ENCODE measurements around the gene SLN. TPM values are rescaled to one million over a fixed set of nuclear protein-coding genes. Genes with fewer than 3 reads are reported as not detected.

Gene SLN
- total RNA-seq, 1 experiment from 2014 or later = not detected

- DNase-seq (ENCODE audit: low read depth) = no peak
Observed at GRCh38 chr11:107719557-107720302, 7.9 kb upstream of the SLN start.

DNA sequence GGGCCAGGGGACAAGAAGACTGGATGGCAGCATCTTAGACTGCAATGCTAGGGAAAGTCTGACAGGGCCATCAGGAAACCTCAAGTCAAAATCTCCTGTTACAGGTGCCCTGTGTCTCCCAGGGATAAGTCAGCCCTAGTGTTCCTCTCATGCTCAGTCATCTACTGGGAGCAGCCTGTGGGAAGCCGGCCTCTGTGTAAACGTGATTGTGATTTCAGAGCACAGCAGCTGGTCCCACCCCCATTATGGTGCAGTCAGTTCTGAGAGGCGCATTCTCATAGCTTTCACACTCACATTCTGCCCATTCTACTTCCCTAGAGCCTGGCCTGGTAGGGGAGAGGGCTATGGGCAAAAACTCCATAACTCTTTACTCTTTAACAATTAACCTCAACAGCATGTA, 7.2 kb upstream of the SLN start:
- DNase-seq (ENCODE audit: low read depth) = no peak

DNA sequence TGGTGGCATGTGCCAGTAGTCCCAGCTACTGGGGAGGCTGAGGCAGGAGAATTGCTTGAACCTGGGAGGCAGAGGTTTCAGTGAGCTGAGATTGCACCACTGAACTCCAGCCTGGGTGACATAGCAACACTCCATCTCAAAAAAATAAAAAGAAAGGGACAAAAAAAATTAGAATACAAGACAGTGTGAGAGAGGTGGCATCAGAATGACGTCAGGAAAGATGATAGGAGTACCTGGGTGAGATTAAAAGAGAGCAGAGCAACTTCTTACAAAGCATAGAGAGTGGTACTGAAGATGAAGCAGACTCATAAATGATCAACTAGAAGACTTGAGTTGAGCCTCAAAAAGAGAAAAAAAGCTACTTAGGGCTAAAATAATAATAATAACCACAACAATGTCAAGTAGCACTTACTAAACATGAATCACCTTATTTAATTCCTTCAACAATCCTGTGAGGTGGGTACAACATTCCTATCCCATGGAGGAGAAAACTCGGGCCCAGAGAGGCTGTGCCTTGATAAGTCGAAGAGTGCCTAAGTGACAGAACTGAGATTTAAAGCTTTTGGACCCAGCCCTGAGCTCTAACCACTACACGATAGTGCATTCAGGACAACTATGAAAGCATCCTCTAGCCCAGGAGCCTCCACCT, 5.2 kb upstream of the SLN start:
- DNase-seq (ENCODE audit: low read depth) = peak; percentile 47

DNA sequence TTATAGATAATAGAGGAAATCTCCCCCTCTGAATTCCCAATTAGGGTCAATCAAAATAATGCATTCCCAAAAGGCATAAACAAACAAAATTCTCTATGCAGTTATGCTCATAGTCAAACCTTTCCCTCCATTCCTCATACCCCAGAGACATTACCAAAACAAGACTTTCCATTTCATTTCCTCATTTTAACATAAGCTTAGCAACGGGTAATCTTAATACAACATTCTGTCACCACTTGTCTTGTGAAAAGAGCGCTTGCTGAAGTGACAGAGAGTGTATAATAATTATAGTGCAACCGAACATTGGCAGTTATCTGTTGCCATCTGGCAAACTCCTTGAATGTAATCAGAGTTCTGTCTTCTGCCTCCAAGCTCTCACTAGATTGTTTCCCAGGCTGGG, 1.2 kb upstream of the SLN start:
- DNase-seq (ENCODE audit: low read depth) = no peak

DNA sequence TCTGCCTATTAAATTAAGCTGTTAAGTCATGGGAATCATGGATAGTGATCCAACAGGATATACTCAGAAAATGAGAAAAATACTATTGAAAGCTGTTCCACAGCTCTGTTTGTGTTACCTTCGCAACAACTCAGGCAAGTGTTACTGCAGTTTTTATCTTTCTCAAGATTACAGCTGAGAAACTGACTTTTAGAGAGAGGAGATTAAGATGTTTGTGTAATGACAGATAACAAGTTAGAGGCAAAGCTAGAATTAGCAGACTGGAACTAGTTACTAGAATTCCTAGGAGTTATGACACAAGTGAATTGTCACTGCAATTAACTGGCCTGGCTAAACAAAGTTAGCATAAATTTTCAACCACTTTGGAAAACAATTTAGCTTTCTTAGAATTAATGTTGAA, 1.6 kb downstream of the SLN start:
- DNase-seq (ENCODE audit: low read depth) = no peak

DNA sequence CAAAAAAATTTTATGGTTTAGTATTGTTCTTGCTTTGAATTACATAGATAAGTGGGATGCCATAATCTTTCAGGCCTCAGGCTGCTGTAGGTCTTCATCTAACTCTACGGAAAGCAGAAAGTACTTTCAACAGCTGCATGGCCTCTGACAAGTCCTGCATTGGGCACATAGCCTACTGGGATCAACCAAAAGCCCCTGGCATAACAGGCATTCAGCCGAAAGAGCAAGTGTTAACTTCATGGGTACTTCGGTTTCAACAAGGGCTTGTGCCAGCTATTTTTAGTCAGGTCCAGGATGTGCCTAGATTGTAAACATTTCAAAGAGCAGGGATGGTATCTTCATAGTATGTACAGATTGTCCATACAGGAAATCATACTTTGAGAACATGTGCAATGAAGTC, 3.1 kb downstream of the SLN start:
- no peak for DNase-seq (ENCODE audit: low read depth)

GRCh38 chr11:107707807-107708206, 4.0 kb downstream of the SLN start:
- DNase-seq (ENCODE audit: low read depth) = no peak

- no peak for DNase-seq (ENCODE audit: low read depth)
Observed at GRCh38 chr11:107707215-107707671, 4.6 kb downstream of the SLN start.

DNA sequence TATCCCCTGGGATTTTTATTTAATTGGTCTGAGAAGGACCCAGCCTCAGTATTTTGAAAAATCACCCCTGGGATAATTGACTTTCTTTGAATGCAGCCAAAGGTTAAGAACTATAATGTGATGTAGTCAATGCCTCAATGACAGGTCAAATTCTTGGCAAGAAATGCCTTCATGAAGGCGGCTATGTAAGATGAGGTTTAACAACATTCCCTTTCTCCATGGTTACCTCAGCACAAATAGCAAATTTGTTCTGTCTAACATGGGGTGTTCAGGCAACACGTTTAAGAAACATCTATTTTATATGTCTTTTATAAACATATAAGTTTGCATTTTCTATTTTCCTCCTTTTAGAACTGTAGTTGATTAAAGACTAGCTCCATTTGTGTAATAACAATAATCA, 5.3 kb downstream of the SLN start:
- no peak for DNase-seq (ENCODE audit: low read depth)

- DNase-seq (ENCODE audit: low read depth) = peak; percentile 95
Observed at GRCh38 chr11:107705027-107705426, 6.8 kb downstream of the SLN start.

- DNase-seq (ENCODE audit: low read depth) = peak; percentile 76
Observed at GRCh38 chr11:107704451-107704850, 7.4 kb downstream of the SLN start.

- DNase-seq (ENCODE audit: low read depth) = peak; percentile 58
Observed at GRCh38 chr11:107702723-107703122, 9.1 kb downstream of the SLN start.

- DNase-seq (ENCODE audit: low read depth) = no peak
Observed at GRCh38 chr11:107702109-107702660, 9.7 kb downstream of the SLN start.

DNA sequence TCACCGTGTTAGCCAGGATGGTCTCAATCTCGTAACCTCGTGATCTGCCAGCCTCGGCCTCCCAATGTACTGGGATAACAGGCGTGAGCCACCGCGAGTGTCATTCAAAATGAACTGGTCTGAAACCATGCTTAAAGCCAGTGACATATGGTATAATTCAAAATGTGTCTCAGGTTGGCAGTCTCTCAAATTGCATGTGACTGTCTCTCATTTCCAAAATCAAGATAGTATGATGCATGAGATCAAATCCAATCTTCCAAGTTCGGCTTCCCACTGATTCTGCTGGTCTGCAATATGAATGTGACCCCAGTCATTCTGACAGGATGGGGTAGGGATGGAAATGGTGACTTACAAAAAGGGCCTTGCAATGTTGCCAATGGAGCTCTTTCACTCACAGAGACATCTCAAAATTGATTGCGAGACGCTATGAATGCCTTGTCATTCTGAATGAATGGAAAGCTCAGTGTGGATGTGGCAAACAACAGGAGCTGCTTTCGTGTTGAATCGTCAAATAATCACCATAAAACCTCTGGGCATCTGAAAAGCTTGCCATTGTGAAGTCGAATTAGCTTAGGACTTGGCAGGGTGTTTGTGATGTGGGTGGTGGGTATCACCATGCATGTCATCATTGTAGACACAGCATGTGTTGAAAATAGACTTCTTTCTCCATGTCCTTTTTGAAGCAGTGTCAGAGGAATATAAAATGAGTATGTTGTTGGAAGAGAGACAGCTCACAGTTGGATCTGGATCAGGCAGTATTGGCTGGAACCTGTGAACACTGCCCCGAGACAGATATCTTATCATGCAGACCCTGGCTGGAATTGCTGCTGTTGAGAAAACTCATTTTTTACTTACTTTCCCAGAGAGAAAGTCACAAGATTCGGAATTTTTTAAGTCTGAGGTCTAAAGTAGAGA, 12.2 kb downstream of the SLN start:
- no peak for DNase-seq (ENCODE audit: low read depth)

DNA sequence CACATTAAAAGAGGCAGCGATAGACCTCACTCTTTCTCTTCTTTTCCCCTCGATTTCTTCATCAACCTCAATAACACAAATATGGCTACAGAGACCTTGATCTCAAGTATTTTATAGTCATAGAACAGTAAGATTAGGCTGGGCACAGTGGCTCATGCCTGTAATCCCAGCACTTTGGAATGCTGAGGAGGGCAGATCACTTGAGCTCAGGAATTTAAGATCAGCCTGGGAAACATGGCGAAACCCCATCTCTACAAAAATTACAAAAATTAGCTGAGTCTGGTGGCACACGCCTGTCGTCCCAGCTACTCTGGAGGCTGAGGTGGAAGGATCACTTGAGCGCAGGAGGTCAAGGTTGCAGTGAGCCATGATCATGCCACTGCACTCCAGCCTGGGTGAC, 14.6 kb downstream of the SLN start:
- DNase-seq (ENCODE audit: low read depth) = no peak

DNA sequence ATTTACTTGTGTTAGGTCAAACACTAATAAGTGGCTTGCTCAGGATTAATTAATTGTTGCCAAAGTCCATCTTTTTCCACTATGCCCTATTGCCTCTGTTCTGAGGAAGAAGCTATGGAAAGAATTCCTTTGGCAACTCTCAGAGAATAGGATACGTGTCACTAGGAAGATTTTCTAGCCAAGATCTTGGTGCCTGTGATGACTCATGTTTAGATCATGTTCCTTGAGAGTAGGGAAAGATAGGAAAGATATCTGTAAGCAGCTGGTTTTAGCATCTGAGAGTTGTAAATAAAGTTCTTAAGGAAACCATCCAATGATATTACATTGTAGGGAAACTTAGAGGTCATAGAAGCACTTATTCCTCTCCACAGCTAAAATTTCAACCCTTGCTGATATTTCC, 15.7 kb downstream of the SLN start:
- peak; percentile 97 for DNase-seq (ENCODE audit: low read depth)

- no peak for DNase-seq (ENCODE audit: low read depth)
Observed at GRCh38 chr11:107695446-107695845, 16.4 kb downstream of the SLN start.

DNA sequence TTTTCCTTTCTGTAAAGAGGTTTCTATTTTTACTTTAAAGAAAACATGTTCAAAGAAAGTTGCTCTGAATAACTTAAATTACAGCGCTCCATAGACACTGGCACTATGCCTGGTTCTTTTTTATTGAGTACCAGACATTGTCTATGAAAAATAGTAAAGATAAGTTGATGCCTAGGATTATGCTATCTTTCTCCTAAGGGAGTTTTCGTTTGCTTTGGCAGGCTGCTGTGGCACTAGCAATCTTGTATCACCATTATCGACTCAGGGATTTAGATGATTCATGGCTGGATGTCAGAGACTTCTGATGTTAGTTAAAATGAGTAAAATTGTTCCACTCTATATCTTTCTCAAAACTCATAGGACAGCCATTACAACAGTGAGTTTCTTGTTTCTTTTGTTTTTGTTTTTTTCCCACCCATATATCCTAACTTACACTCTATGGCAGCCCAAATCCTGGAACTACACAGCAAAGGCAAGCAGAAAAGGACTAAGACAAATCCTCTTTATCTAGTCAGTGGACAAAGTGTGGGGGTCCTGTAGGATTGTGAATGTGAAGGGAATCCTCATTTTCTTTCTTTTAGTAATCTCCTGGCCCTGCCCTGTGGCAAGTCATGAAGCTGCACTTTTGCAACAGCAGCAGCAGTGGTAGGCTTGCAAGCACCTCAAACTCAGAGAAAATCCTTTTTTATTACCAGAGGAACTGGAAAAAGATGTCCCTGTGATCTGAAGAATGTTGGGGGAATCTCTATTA, 20.7 kb downstream of the SLN start:
- no peak for DNase-seq (ENCODE audit: low read depth)

DNA sequence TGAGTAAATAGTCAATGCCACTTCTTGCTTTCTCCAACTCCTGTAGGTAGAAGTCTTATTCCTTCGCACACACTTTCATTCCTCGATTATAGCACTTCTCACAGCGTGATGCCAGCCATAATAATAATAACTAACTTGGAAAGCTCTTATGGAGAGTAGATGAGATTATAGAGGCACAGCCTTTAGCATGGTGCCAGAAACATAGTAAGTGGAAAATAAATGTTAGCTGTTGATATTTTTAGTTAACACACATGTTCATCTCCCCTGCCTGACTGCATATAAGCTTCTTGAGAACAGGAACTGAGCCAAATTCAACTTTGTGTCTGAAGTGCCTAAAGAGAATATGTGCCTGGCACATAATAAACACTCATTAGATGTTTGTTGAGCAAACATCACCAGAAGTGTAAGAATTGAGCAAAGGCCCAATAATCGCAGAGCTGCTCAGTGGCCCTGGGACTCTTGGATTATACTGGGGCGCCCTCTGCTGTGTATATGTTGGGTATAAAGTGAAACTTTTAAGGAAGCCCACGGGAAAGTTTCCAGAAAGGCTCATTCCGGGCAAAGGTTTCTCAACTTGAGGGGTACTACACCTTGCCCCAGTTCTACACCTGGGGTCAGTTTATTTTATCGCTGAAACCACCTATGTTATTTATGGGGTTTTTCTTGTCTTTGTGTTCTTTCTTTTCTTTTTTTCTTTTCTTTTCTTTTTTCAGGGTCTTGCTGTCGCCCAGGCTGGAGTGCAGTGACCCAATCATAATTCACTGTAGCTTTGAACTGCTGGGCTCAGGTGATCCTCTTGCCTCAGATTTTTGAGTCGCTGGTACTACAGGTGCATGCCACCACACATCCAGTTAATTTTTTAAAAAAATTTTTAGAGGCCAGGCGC, 22.3 kb downstream of the SLN start:
- DNase-seq (ENCODE audit: low read depth) = peak; percentile 63

DNA sequence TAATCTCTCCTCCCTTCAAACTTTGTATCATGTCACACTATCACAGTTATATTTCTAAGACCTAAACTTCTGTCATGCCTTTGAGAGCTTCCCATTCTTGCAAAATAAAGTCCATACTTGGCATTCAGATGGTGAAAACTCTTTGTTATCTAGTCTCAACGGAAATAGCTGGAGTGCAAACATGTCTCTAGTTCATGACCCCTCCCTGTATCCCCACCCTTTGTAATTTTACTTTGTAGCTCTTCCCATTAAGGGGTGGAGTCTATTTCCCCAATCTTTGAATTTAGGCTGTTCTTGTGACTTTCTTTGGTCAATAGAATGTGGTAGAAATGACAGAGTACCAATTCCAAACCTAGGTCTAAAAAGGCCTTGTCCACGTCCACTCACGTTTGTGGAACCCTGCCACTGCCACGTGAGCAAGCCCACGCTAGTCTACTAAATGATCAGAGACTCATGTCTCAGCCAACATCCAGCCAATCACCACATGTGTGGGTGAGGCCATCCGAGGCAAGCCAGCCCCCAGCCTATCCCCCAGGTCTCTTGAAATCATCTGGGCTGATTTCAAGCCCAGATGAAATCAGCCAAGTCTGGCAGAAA, 23.4 kb downstream of the SLN start:
- DNase-seq (ENCODE audit: low read depth) = no peak
